ENCODE data around the gene TRPC6. TPM values are rescaled to one million over a fixed set of nuclear protein-coding genes. Genes with fewer than 3 reads are reported as not detected.

The TRPC6 gene
- total and polyA plus RNA-seq, 3 donors from 2014 or later, result 1.4 to 4.1 (median 3.7) TPM

- no peak overlapping the region for H3K4me3 ChIP-seq
- no peaks in the 10 kb centered on the region for H3K27me3 ChIP-seq
- no peaks in the 10 kb centered on the region for H3K36me3 ChIP-seq (ENCODE audit: low read depth, missing control alignments)
- no peak overlapping the region for H3K27ac ChIP-seq
- no peak for DNase-seq
- TF ChIP-seq POLR2A (IDR thresholded peaks at IDR 0.05) (no peak), CTCF (IDR thresholded peaks at IDR 0.05) (no peak)
- WGBS, 2 donors, result 65 to 74% methylated on average over 3 of the region's 3 CpGs
- no peaks in the 10 kb centered on the region for H3K9me3 ChIP-seq
- no peaks in the 10 kb centered on the region for H3K4me1 ChIP-seq
- intact Hi-C loops (cut with DNase I; ENCODE audit: low total_unique reads), result no loop called here
Measured at GRCh38 chr11:101553891-101554292, 29.9 kb downstream of the TRPC6 start.

GRCh38 chr11:101552888-101553287 lies 30.9 kb downstream of the TRPC6 start:
- no peak overlapping the region for H3K27ac ChIP-seq
- intact Hi-C loops (cut with DNase I; ENCODE audit: low total_unique reads), result no loop called here
- no peaks in the 10 kb centered on the region for H3K4me1 ChIP-seq
- TF ChIP-seq POLR2A (IDR thresholded peaks at IDR 0.05) (no peak), CTCF (IDR thresholded peaks at IDR 0.05) (no peak)
- H3K4me3 ChIP-seq, result no peak overlapping the region
- H3K36me3 ChIP-seq (ENCODE audit: low read depth, missing control alignments), result no peaks in the 10 kb centered on the region
- 60 to 67% methylated on average over 2 of the region's 2 CpGs for WGBS, 2 donors
- no peak for DNase-seq
- no peaks in the 10 kb centered on the region for H3K9me3 ChIP-seq
- no peaks in the 10 kb centered on the region for H3K27me3 ChIP-seq

GRCh38 chr11:101528541-101528940 lies 55.3 kb downstream of the TRPC6 start:
- no peak for DNase-seq
- Histone ChIP-seq H3K4me1 (no peaks in the 10 kb centered on the region), H3K27me3 (no peaks in the 10 kb centered on the region), H3K27ac (no peak overlapping the region), H3K9me3 (no peaks in the 10 kb centered on the region), H3K4me3 (no peak overlapping the region), H3K36me3 (ENCODE audit: low read depth, missing control alignments) (no peaks in the 10 kb centered on the region)
- TF ChIP-seq CTCF (IDR thresholded peaks at IDR 0.05) (no peak), POLR2A (IDR thresholded peaks at IDR 0.05) (no peak)
- WGBS, 2 donors, result 93 to 94% methylated on average over 2 of the region's 2 CpGs
- intact Hi-C loops (cut with DNase I; ENCODE audit: low total_unique reads), result no loop called here

- Histone ChIP-seq H3K4me3 (no peak overlapping the region), H3K27ac (no peak overlapping the region), H3K4me1 (no peaks in the 10 kb centered on the region), H3K9me3 (no peaks in the 10 kb centered on the region), H3K27me3 (no peaks in the 10 kb centered on the region), H3K36me3 (ENCODE audit: low read depth, missing control alignments) (no peaks in the 10 kb centered on the region)
- intact Hi-C loops (cut with DNase I; ENCODE audit: low total_unique reads), result no loop called here
- TF ChIP-seq POLR2A (IDR thresholded peaks at IDR 0.05) (no peak), CTCF (IDR thresholded peaks at IDR 0.05) (no peak)
- WGBS, 2 donors, result 79 to 80% methylated on average over 1 of the region's 1 CpG
- DNase-seq, result no peak
Measured at GRCh38 chr11:101523634-101524260, 60.1 kb downstream of the TRPC6 start.

GRCh38 chr11:101523193-101523592 lies 60.6 kb downstream of the TRPC6 start:
- Histone ChIP-seq H3K9me3 (no peaks in the 10 kb centered on the region), H3K27me3 (no peaks in the 10 kb centered on the region), H3K4me1 (no peaks in the 10 kb centered on the region), H3K4me3 (no peak overlapping the region), H3K36me3 (ENCODE audit: low read depth, missing control alignments) (no peaks in the 10 kb centered on the region), H3K27ac (no peak overlapping the region)
- no peak for TF ChIP-seq POLR2A (IDR thresholded peaks at IDR 0.05)
- TF ChIP-seq CTCF (IDR thresholded peaks at IDR 0.05), result no peak
- intact Hi-C loops (cut with DNase I; ENCODE audit: low total_unique reads), result no loop called here
- DNase-seq, result no peak
